ENCODE results near the gene IFI27. TPM values are rescaled to one million over a fixed set of nuclear protein-coding genes. Genes with fewer than 3 reads are reported as not detected.

IFI27 gene
- total RNA-seq, 1 donor, result 80.7 TPM

DNA sequence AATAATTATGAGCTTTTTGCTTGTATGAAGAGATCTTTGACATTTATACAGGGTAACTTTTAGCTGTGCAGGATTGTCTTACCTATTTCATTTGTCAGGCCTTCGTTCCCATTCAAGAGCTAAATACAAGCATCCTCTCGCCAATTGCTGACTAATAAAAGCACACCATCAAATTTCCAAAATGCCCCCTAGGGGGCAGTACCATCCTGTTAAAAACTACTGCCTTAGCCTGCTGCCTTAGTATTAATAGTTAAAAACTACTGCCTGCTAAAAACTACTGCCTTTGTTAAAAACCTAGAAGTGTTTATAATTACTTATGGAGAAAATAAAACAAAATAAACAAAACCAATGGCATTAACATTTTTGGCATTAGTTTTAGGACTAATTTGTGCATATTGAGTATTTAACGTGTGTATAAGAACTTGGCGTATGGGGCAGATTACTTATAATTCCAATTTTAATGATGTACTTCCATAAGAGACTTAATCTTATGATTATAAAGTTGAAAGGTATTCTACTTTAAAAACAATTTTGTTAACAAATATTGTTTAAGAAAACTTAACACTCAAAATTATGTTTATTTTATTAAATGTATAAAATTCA, 21.9 kb downstream of the IFI27 start:
- no peaks in the 10 kb centered on the region for H3K36me3 ChIP-seq (ENCODE audit: insufficient read depth, low read length)
- DNase-seq (ENCODE audit: insufficient read length, low spot score, missing footprints), result peak; percentile 82
- no peak overlapping the region for H2AFZ ChIP-seq (ENCODE audit: low read length)
- H4K20me1 ChIP-seq (ENCODE audit: insufficient read depth, low read length), result no peaks in the 10 kb centered on the region
- H3K4me1 ChIP-seq (ENCODE audit: insufficient read depth, low read length), result peaks cover 16% of the 10 kb centered on the region
- TF ChIP-seq, protein P1, sequence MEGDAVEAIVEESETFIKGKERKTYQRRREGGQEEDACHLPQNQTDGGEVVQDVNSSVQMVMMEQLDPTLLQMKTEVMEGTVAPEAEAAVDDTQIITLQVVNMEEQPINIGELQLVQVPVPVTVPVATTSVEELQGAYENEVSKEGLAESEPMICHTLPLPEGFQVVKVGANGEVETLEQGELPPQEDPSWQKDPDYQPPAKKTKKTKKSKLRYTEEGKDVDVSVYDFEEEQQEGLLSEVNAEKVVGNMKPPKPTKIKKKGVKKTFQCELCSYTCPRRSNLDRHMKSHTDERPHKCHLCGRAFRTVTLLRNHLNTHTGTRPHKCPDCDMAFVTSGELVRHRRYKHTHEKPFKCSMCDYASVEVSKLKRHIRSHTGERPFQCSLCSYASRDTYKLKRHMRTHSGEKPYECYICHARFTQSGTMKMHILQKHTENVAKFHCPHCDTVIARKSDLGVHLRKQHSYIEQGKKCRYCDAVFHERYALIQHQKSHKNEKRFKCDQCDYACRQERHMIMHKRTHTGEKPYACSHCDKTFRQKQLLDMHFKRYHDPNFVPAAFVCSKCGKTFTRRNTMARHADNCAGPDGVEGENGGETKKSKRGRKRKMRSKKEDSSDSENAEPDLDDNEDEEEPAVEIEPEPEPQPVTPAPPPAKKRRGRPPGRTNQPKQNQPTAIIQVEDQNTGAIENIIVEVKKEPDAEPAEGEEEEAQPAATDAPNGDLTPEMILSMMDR (IDR thresholded peaks at IDR 0.05; ENCODE audit: extremely low read depth, low read depth, low read length), result peak; percentile 86
- no peaks in the 10 kb centered on the region for H3K9me3 ChIP-seq (ENCODE audit: low read depth, low read length)
- no peak overlapping the region for H3K4me3 ChIP-seq (ENCODE audit: insufficient read depth, low read length)
- H3K4me2 ChIP-seq (ENCODE audit: insufficient read depth, low read length), result no peak overlapping the region
- H3K27ac ChIP-seq (ENCODE audit: low read depth, low read length), result no peak overlapping the region
- H3K27me3 ChIP-seq (ENCODE audit: insufficient read depth, low read length), result peaks cover 7% of the 10 kb centered on the region
- H3K79me2 ChIP-seq (ENCODE audit: insufficient read depth, low read length), result peaks cover 8% of the 10 kb centered on the region

- H3K27ac ChIP-seq (ENCODE audit: low read depth, low read length), result no peak overlapping the region
- H3K4me1 ChIP-seq (ENCODE audit: insufficient read depth, low read length), result peaks cover 2% of the 10 kb centered on the region
- no peak overlapping the region for H2AFZ ChIP-seq (ENCODE audit: low read length)
- H3K27me3 ChIP-seq (ENCODE audit: insufficient read depth, low read length), result peaks cover 7% of the 10 kb centered on the region
- no peak overlapping the region for H3K4me2 ChIP-seq (ENCODE audit: insufficient read depth, low read length)
- H3K4me3 ChIP-seq (ENCODE audit: insufficient read depth, low read length), result no peak overlapping the region
- H3K79me2 ChIP-seq (ENCODE audit: insufficient read depth, low read length), result no peaks in the 10 kb centered on the region
- H3K9me3 ChIP-seq (ENCODE audit: low read depth, low read length), result no peaks in the 10 kb centered on the region
- DNase-seq (ENCODE audit: insufficient read length, low spot score, missing footprints), result no peak
- TF ChIP-seq, protein P1 (IDR thresholded peaks at IDR 0.05; ENCODE audit: extremely low read depth, low read depth, low read length), result no peak
- no peaks in the 10 kb centered on the region for H4K20me1 ChIP-seq (ENCODE audit: insufficient read depth, low read length)
- H3K36me3 ChIP-seq (ENCODE audit: insufficient read depth, low read length), result no peaks in the 10 kb centered on the region
These were observed 24.9 kb downstream of the IFI27 start for GRCh38 chr14:94135476-94135875.

- TF ChIP-seq, protein P1 (IDR thresholded peaks at IDR 0.05; ENCODE audit: extremely low read depth, low read depth, low read length), result peak; percentile 98
- Histone ChIP-seq H3K4me1 (ENCODE audit: insufficient read depth, low read length) (peaks cover 2% of the 10 kb centered on the region), H3K36me3 (ENCODE audit: insufficient read depth, low read length) (no peaks in the 10 kb centered on the region), H3K9me3 (ENCODE audit: low read depth, low read length) (no peaks in the 10 kb centered on the region), H3K27ac (ENCODE audit: low read depth, low read length) (no peak overlapping the region), H3K79me2 (ENCODE audit: insufficient read depth, low read length) (no peaks in the 10 kb centered on the region), H3K27me3 (ENCODE audit: insufficient read depth, low read length) (peaks cover 7% of the 10 kb centered on the region), H3K4me3 (ENCODE audit: insufficient read depth, low read length) (no peak overlapping the region), H2AFZ (ENCODE audit: low read length) (peak overlapping the region; percentile 85), H3K4me2 (ENCODE audit: insufficient read depth, low read length) (peak overlapping the region; percentile 49), H4K20me1 (ENCODE audit: insufficient read depth, low read length) (no peaks in the 10 kb centered on the region)
- DNase-seq (ENCODE audit: insufficient read length, low spot score, missing footprints), result peak; percentile 88
These were observed 26.2 kb downstream of the IFI27 start for GRCh38 chr14:94136575-94137331.

DNA sequence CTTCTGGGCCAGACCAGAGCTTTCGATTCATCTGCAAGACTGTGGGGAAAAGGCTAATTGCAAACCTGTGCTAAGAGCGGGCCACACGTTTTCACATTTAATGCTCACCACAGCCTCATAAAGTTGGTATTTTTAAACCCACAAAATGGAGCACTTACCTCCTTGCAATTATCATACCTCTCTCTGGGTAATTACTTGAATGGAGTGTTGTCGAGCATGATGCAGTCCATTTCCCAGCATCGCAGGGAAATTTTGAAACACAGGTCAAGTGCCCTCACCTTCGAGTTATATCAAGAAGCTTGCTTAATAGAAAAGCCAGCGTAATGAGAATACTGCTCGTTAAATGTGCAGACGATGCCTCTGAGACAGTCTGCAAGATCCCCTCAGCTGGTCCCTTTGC, 27.7 kb downstream of the IFI27 start:
- TF ChIP-seq, protein P1 (IDR thresholded peaks at IDR 0.05; ENCODE audit: extremely low read depth, low read depth, low read length), result no peak
- Histone ChIP-seq H2AFZ (ENCODE audit: low read length) (no peak overlapping the region), H3K4me2 (ENCODE audit: insufficient read depth, low read length) (no peak overlapping the region), H3K36me3 (ENCODE audit: insufficient read depth, low read length) (no peaks in the 10 kb centered on the region), H3K79me2 (ENCODE audit: insufficient read depth, low read length) (no peaks in the 10 kb centered on the region), H3K4me3 (ENCODE audit: insufficient read depth, low read length) (no peak overlapping the region), H3K9me3 (ENCODE audit: low read depth, low read length) (no peaks in the 10 kb centered on the region), H3K27ac (ENCODE audit: low read depth, low read length) (no peak overlapping the region), H3K27me3 (ENCODE audit: insufficient read depth, low read length) (peaks cover 7% of the 10 kb centered on the region), H4K20me1 (ENCODE audit: insufficient read depth, low read length) (no peaks in the 10 kb centered on the region), H3K4me1 (ENCODE audit: insufficient read depth, low read length) (peaks cover 2% of the 10 kb centered on the region)
- DNase-seq (ENCODE audit: insufficient read length, low spot score, missing footprints), result no peak
